A673 (cell line): Measurements from ENCODE around the gene PHF21B. TPM values are rescaled to one million over a fixed set of nuclear protein-coding genes. Genes with fewer than 3 reads are reported as not detected.

Experiments
- BruUV-seq: library from RNA; stranded (reverse); fragments of 400-500 nt; replicated peaks from 2 replicates; lab custom pipeline; 2021; lab: Mats Ljungman, UMichigan
- CTCF ChIA-PET: fragments of 300-600 bp; sonication (Branson Sonifier 250); formaldehyde crosslinking; loops from one replicate; lab custom pipeline; 2022; ENCODE audit warnings: antibody characterized with exemption; lab: Charles Lee
- POLR2A ChIA-PET: fragments of 300-600 bp; sonication (Branson Sonifier 250); formaldehyde crosslinking; loops from one replicate; lab custom pipeline; 2022; ENCODE audit warnings: antibody characterized with exemption; ENCODE audit not compliant: low non-redundant PET; lab: Charles Lee
- DNase-seq: peaks from one replicate; pipeline ENCODE4 v3.0.0-alpha.2; 2015; ENCODE audit warnings: low spot score
- H3K27ac ChIP-seq: fragments of 200-600 bp; sonication (generic); 2 replicates; pipeline ENCODE4 v1.5.1; 2016; ENCODE audit warnings: mixed run types, low read depth, mild to moderate bottlenecking, mixed read lengths, antibody characterized with exemption, low read length; ENCODE audit not compliant: poor library complexity, severe bottlenecking
- H3K27me3 ChIP-seq: fragments of 200-600 bp; sonication (generic); replicated peaks from 2 replicates; pipeline ENCODE4 v1.6.1; 2017; ENCODE audit warnings: mixed run types, low read depth, mild to moderate bottlenecking, mixed read lengths, antibody characterized with exemption, low read length; ENCODE audit not compliant: insufficient read depth, poor library complexity
- H3K36me3 ChIP-seq: fragments of 200-600 bp; sonication (generic); 2 replicates; pipeline ENCODE4 v1.6.1; 2016; ENCODE audit warnings: mixed run types, mild to moderate bottlenecking, mixed read lengths, antibody characterized with exemption, low read length; ENCODE audit not compliant: insufficient read depth, poor library complexity, severe bottlenecking
- H3K4me1 ChIP-seq: fragments of 200-600 bp; sonication (generic); 2 replicates; pipeline ENCODE4 v1.6.1; 2017; ENCODE audit warnings: mixed run types, mild to moderate bottlenecking, mixed read lengths, antibody characterized with exemption, low read length; ENCODE audit not compliant: insufficient read depth, poor library complexity, severe bottlenecking
- H3K4me3 ChIP-seq: fragments of 200-600 bp; sonication (generic); 2 replicates; pipeline ENCODE4 v1.5.1; 2016; ENCODE audit warnings: low read depth, mixed run types, mild to moderate bottlenecking, mixed read lengths, low read length; ENCODE audit not compliant: poor library complexity, severe bottlenecking
- H3K9me3 ChIP-seq: fragments of 200-600 bp; sonication (generic); 2 replicates; pipeline ENCODE4 v1.6.1; 2016; ENCODE audit warnings: mixed run types, low read depth, mild to moderate bottlenecking, mixed read lengths, antibody characterized with exemption, low read length; ENCODE audit not compliant: poor library complexity, severe bottlenecking
- EZH2 ChIP-seq: fragments of 200-600 bp; sonication (generic); IDR thresholded peaks from 2 replicates; pipeline ENCODE4 v1.6.1; 2017; ENCODE audit warnings: borderline replicate concordance, low read depth, mild to moderate bottlenecking, mixed read lengths, antibody characterized with exemption, low read length; ENCODE audit not compliant: poor library complexity, severe bottlenecking
- intact Hi-C: fragments of 100-400 bp; cut with micrococcal nuclease; formaldehyde crosslinking; loops from one replicate; pipeline ENCODE4 v1.10.0; 2022; ENCODE audit not compliant: unreplicated experiment
- total RNA-seq: library from RNA; stranded (reverse); gene quantifications from 2 replicates; pipeline ENCODE4 v1.2.3, GENCODE V29; 2021
- TF ChIP-seq, protein P1 (sequence below): fragments of 300-800, 200-600 bp; sonication (generic); conservative IDR thresholded peaks from 2 replicates; pipeline ENCODE4 v1.5.1; 2017; ENCODE audit warnings: low read depth, mild to moderate bottlenecking, antibody characterized with exemption, low read length, moderate library complexity, mixed read lengths

PHF21B gene
- total RNA-seq, 1 experiment from 2014 or later, result 13.2 TPM

DNA sequence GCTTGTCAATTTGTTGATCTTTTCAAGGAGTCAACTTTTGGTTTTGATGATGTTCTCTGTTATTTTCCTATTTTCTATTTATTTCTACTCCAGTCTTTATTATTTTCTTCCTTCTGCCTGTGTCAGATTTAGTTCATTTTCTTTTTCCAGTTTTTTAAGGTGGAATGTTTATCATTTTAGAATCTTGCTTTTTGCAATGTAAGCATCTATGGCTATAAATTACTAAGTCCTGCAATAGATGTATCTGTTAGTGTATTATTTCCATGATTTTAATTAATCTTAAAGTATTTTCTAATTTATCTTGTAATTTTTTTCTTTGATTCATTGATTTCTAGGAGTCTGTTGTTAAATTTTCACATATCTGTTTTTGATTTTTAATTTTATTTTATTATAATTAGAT is 175.7 kb downstream of the PHF21B start:
- peaks cover 4% of the 10 kb centered on the region for H3K4me1 ChIP-seq
- H3K27ac ChIP-seq, result no peak overlapping the region
- H3K4me3 ChIP-seq, result no peak overlapping the region
- H3K36me3 ChIP-seq, result no peaks in the 10 kb centered on the region
- TF ChIP-seq, protein P1, sequence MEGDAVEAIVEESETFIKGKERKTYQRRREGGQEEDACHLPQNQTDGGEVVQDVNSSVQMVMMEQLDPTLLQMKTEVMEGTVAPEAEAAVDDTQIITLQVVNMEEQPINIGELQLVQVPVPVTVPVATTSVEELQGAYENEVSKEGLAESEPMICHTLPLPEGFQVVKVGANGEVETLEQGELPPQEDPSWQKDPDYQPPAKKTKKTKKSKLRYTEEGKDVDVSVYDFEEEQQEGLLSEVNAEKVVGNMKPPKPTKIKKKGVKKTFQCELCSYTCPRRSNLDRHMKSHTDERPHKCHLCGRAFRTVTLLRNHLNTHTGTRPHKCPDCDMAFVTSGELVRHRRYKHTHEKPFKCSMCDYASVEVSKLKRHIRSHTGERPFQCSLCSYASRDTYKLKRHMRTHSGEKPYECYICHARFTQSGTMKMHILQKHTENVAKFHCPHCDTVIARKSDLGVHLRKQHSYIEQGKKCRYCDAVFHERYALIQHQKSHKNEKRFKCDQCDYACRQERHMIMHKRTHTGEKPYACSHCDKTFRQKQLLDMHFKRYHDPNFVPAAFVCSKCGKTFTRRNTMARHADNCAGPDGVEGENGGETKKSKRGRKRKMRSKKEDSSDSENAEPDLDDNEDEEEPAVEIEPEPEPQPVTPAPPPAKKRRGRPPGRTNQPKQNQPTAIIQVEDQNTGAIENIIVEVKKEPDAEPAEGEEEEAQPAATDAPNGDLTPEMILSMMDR, result no peak
- BruUV-seq, result no TSS peak
- ChIA-PET POLR2A (no interaction called here), CTCF (interaction anchor here (0.5 kb wide), 1 partner anchor 173 kb away, joined by 3 read pairs; no protein-coding TSS in a partner anchor)
- peaks cover 6% of the 10 kb centered on the region for H3K9me3 ChIP-seq
- no peak for DNase-seq
- peaks cover 10% of the 10 kb centered on the region for H3K27me3 ChIP-seq
- intact Hi-C loops, result no loop called here

DNA sequence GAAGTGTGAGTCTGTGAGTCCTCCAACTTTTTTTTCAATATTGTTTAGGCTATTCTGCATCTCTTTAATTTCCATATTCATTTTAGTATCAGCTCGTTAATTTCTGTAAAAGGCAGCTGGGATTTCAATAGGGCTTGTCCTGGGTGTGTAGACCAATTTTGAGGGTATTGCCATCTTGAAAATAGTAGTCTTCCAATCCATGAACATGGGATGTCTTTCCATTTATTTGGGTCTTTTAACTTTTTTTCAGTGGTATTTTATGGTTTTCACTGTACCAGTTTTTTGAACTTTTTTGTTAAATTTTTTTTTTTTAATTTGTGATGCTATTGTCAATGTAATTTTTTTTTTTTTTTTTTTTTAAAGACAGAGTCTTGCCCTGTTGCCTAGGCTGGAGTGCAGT is 177.9 kb downstream of the PHF21B start:
- Histone ChIP-seq H3K36me3 (no peaks in the 10 kb centered on the region), H3K27me3 (peaks cover 10% of the 10 kb centered on the region), H3K4me1 (no peaks in the 10 kb centered on the region), H3K27ac (no peak overlapping the region), H3K9me3 (peaks cover 6% of the 10 kb centered on the region), H3K4me3 (no peak overlapping the region)
- ChIA-PET CTCF (no interaction called here), POLR2A (no interaction called here)
- intact Hi-C loops, result no loop called here
- TF ChIP-seq EZH2, result no peak
- TF ChIP-seq, protein P1, result no peak
- no peak for DNase-seq
- BruUV-seq, result no TSS peak

Other genes with a start within 250 kb of the PHF21B start
- gene NUP50, start 153.9 kb upstream of the PHF21B start, total RNA-seq, result 124 and 126 TPM in 2 replicates
- gene KIAA0930, start 230.9 kb upstream of the PHF21B start, total RNA-seq, result 54.8 and 64.2 TPM in 2 replicates